DMS 273 (cell line): ENCODE results near the gene SPI1.
"Not testable (repeated sequence)": the region's sequence is repeated elsewhere in the genome, so short reads cannot be mapped to it uniquely, and the experiment has no call there.

Source experiments
- DNase-seq: peaks from one replicate; lab custom pipeline; 2025; ENCODE audit not compliant: unreplicated experiment; lab: John Stamatoyannopoulos, UW

The SPI1 gene

DNA sequence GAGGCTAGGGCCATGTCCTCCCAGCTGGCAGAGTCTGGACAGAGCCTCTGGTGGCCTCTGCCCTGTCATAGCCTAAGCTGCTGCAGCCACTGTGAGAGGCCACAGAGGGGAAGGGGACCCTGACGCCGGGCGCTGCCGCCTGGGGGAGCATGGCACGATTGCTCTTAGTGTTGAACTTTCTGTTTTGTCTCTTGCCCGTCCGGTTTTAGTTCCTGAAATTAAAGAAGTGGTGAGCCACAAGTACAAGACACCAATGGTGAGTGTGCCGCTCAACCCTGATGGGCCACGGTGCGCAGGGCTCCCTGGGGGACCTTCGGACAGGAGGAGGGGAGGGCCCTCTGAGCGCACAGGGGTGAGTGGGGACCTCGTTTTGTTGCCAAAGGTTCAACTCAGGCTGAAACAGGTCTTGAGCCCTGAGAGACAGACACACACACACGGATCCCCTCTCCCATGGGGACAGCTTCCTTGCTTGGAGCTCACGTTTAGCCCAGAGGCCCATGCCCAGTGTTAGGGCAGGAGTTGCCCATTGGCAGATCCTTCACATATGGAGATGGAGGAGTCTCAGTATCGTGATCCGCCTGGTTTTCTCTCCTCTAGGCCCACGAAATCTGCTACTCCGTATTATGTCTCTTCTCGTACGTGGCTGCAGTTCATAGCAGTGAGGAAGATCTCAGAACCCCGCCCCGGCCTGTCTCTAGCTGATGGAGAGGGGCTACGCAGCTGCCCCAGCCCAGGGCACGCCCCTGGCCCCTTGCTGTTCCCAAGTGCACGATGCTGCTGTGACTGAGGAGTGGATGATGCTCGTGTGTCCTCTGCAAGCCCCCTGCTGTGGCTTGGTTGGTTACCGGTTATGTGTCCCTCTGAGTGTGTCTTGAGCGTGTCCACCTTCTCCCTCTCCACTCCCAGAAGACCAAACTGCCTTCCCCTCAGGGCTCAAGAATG, 49.6 kb downstream of the SPI1 start:
- DNase-seq: no peak

DNA sequence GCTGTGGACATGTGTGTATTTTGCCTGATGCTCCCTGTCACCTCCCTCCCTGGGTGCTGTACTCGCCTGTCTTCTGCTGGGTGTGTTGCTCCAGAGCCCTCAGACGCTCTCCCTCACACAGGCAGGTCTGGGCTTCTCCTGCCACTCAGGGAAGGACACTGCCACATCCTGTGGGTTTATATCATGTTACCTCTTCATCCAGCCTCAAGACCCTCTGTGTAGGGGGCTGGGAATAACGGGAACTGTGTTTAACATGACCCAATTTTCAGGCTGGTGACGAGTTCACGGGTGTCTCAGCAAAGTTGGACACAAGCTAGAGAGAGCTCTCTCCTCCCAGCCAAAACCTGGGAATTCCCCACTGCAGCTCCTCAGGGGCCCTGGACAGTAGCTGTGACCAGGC, 50.4 kb downstream of the SPI1 start:
- DNase-seq: no peak

DNA sequence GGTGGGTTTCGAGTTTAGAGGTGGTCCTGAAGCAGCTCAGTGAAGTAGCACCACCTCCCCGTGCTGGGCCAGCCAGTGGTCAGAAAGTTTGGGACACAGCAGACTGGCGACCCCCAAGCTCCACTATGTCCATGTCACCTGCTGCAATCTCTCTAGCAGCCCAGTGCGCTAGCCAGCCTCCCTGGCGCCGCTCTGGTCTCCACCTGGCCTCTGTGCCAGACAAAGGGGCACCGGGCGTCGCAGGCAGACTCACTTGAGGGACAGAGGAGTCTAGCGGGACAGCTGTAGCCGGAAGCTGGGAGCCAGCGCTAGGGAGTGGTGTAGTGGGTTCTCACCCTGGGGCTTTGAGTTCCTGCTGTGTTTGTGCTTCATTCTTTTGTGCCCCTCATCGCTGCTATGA, 51.3 kb downstream of the SPI1 start:
- no peak for DNase-seq

DNA sequence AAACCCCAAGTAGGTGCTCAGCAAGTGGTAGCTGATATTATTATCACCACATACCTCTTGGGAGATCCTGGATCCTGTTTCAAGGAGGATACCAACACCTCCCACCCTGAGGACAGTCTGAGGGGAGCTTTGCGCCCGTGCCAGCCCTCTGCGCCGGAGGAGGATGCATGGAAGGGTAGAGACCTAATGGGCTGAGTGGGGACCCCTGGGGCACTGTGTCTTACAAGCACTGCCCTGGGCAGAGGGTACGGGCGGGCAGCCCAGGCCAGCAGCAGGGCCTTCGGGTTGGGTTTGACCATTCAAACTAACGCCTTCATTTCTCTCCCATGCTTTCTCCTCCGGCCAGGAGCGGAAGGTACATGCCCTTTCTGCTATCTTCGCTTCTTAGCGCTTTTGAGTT, 52.1 kb downstream of the SPI1 start:
- DNase-seq: no peak

DNA sequence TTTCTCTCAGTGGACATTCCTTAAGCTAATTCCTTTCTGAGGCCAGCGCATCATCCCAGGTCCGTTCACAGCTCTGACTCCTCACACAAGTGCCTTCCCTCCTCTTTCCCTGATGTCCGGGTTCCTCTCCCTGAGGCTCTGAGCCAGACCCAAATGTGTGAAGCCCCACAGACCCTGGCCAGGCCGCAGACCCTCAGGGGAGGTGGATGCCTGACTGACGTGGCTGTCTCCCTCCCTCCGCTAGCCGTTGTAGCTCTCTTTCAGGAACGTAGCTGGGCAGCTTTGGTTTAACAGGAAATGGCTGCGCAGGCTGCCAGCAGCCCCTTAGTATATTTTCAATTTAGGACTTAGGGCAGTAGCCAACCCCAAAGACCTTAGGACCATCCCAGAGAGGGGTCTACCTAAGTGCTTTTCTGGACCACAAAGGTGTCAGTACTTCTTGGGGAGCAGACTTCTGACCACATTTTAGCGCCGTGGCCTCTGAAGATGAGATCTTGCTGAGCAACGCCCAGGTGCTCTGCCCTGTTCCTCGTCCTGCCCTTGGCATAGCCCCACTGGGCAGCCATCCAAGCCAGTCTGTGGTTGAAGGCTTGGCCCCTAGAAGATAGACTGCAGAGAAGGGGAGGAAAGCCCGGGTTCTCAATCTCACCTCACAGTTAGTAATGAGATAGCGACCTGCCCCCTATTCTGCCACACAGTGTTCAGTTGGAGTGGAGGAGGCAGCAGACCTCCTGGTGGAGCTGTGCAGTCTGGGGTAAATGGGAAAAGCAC, 52.9 kb downstream of the SPI1 start:
- DNase-seq: no peak

DNA sequence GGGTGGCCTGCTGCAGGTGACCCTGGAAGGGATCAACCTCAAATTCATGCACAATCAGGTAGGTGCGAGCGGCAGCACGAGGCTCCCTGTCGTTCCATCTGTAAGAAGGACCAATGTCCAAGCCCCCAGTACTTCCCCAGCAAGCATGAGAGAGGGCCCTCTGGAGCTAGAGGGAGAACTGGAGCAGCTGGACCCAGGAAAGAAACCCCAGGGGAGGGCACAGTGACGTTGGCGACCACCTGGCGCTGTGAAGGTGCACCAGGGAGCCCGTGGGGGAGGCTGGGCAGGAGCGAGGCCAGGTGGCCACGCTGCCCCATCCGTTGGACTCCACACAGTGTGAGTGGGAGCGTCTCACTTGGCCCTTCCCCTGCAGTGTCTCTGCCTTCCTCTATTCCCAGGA, 53.8 kb downstream of the SPI1 start:
- DNase-seq: no peak

DNA sequence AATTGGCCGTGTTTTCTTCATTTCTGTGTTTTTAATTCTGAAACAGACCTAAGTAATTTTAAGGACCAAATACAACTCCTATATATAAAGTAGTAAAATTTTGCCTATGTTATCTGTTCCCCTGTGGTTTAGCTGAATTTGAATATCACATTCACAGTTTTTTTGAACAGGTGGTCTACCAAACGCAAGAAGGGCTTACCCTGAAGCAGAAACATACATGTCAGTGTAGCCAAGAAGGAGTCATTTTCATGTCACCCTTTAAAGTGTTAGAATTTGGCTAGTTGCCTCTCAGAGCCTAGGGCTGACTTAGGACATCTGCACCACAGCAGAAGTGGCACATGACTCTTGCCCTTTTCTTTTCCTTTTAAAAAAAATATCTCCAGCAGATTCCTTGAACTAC, 60.2 kb downstream of the SPI1 start:
- DNase-seq: no peak

DNA sequence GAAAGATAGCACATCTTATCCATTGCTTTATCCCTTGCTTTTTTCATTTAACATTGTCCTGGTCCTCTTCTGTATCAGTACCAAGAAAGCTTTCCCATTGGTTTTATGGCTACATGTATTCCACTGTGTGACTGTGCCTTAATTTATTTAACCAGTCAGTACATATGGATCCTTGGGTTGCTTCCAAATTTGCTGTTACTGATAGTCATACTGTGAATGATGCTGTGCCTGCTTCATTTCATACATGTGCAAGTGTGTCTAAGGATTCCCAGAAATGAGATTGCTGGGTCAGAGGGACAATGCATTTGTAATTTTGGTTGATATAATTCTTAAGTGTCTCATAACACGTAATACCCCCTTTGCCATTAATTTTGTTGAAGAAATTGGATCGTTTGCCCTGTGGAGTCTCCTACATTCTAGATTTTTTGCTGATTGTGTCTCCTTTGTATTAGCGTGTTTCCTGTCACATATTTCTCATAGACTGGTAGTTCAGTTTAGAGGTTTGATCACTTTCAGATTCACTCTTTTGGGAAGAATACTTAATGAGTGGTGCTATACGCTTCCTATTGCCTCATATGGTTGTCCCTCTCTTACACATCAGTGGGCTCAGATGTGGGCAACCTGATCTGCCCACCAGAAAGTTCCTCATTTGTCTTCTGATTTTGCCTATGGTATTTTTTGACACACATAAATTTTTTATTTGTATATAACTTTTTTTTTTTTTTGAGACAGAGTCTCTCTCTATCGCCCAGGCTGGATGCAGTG, 61.1 kb downstream of the SPI1 start:
- DNase-seq: no peak

GRCh38 chr11:47316501-47316900, 61.8 kb downstream of the SPI1 start:
- not testable (repeated sequence) for DNase-seq

DNA sequence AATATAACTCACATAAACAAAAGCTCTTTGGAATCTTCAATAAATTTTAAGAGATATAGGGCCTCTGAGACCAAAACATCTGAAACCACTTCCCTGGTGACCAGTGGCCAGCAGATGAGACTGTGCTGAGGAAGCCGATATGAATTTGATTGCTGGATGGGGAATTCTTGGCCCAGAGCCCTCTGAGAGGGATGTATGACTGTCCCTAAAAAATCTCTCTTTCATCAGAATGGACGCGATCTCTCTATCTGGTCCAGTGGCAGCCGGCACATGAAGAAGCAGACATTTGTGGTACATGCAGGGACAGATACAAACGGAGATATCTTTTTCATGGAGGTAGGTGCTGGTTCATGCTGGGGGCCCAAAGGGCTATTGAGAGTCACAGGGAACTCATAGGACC, 63.4 kb downstream of the SPI1 start:
- DNase-seq: no peak

DNA sequence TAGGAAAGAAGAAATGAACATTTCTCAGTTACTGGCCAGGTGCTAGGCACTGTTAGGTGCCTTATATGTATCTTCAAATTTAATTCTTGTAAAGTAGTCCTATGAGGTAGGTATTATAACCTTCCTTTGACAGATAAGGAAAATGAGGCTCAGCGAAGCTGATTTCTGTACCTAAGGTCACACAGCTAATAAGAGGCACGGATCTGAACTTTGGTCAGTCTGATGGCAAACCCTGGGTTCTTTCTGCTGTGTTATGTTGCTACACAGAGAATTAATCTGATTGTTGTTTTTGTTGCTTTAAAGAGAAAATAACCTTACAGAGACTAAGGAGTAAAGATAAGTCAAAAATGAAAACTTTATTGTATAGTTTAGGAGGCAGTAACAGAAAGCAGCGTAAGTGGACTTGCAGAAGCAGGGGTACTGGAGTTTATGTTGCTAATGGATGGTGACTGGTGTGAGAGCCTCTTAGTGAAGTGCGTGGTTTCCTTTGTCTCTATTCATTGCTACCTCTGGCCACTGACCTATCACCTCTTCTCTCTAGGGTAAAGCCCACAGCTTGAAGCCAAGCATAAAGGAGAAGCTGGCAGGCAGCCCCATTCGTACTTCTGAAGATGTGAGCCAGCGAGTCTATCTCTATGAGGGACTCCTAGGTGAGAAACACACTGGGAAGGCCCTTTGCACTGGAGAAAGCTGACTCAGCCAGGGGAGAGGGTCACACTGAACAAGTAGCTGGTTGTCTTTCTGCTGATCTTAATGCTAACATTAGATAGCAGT, 70.1 kb downstream of the SPI1 start:
- no peak for DNase-seq

- peak; percentile 74 for DNase-seq
These were observed 71.9 kb downstream of the SPI1 start for GRCh38 chr11:47306484-47306844.

DNA sequence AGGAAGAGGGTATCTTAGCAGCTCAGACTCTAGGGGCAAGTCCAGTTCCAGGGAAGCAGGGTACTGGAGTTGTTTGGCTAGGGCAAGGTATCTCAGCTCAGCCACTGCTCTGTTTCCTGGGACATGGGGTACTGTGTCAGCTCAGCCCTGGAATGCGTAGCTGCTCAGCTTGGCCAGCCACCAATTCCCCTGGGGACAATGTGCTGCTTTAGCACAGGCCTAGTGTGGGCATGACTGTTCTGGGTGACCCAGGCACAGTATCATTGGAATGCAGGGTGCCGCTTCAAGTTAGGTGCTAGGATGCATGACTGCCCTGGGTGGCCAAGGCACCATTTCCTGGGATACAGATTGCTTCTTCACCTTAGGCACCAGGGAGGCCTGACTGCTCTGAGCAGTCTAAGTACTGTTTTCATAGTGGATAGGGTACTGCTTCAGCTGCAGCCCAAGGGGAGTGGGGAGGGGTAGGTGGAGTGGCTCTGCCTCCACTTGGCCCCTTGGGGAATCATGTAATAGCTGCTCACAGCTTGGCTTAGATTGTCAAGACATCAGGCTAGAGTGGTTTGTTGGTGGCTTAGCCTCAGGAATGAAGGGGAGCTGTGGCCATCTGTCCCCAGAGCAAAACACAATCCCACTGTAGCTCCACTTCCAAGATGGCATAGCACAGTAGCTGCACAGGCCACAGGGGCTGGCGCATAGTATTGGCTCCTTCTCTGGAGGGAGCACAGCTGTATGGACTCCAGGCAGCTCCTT, 72.4 kb downstream of the SPI1 start:
- peak; percentile 74 for DNase-seq
